GM12874 (cell line): Measurements from ENCODE around the gene VEZF1.

Experiments used
- CTCF ChIP-seq: IDR thresholded peaks from 2 replicates; pipeline ENCODE4 v1.5.1; 2011; ENCODE audit warnings: low read depth, mild to moderate bottlenecking, control low read depth, low read length, moderate library complexity; ENCODE audit not compliant: insufficient read depth

VEZF1 gene

GRCh38 chr17:58002973-58003372 lies 14.9 kb upstream of the VEZF1 start:
- TF ChIP-seq CTCF, result no peak

- TF ChIP-seq CTCF, result no peak
Measured at GRCh38 chr17:58002154-58002948, 14.3 kb upstream of the VEZF1 start.

GRCh38 chr17:58001461-58002124 lies 13.5 kb upstream of the VEZF1 start:
- no peak for TF ChIP-seq CTCF

- TF ChIP-seq CTCF, result peak; percentile 48
Measured at GRCh38 chr17:57999496-58000017, 11.5 kb upstream of the VEZF1 start.

GRCh38 chr17:57999010-57999495 lies 11.0 kb upstream of the VEZF1 start:
- no peak for TF ChIP-seq CTCF

GRCh38 chr17:57997085-57997809 lies 9.2 kb upstream of the VEZF1 start:
- no peak for TF ChIP-seq CTCF
